Neural progenitor cell (in vitro differentiated cells): ENCODE results near the gene TMEM256.

ENCODE experiments used
- EZH2 ChIP-seq: fragments of 200-600 bp; sonication (generic); IDR thresholded peaks from 2 replicates; pipeline ENCODE4 v1.6.1; 2017; ENCODE audit warnings: antibody characterized with exemption, mild to moderate bottlenecking, moderate library complexity
- EZH2phosphoT487 ChIP-seq: fragments of 200-600 bp; sonication (generic); IDR thresholded peaks from 2 replicates; pipeline ENCODE4 v1.6.1; 2017; ENCODE audit warnings: antibody characterized with exemption
- TF ChIP-seq, protein P1 (sequence below): fragments of 200-600 bp; sonication (generic); IDR thresholded peaks from 2 replicates; pipeline ENCODE4 v1.5.1; 2017; ENCODE audit warnings: antibody characterized with exemption, mild to moderate bottlenecking

DNA sequence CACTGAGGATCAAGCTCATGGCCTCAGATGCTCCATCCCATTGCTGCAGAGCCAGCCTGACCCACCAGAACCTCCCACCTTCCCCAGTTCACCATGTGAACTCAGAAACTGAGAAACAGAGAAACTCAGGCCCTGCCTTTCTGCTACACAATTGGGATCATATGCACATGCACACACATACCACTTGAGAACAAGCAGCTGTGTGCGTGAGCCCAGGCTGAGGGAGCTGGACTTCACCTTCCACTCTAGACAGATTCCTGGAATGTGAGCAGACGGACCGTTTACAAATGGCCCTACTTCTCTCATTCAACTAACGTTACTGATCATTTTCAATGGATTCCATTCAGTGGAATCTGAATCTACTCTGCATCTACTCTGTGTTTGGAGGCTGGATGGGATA lies 19.8 kb upstream of the TMEM256 start:
- TF ChIP-seq, protein P1, sequence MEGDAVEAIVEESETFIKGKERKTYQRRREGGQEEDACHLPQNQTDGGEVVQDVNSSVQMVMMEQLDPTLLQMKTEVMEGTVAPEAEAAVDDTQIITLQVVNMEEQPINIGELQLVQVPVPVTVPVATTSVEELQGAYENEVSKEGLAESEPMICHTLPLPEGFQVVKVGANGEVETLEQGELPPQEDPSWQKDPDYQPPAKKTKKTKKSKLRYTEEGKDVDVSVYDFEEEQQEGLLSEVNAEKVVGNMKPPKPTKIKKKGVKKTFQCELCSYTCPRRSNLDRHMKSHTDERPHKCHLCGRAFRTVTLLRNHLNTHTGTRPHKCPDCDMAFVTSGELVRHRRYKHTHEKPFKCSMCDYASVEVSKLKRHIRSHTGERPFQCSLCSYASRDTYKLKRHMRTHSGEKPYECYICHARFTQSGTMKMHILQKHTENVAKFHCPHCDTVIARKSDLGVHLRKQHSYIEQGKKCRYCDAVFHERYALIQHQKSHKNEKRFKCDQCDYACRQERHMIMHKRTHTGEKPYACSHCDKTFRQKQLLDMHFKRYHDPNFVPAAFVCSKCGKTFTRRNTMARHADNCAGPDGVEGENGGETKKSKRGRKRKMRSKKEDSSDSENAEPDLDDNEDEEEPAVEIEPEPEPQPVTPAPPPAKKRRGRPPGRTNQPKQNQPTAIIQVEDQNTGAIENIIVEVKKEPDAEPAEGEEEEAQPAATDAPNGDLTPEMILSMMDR: no peak
- TF ChIP-seq EZH2 (no peak), EZH2phosphoT487 (no peak)
